Measurements from ENCODE around the gene PLEKHM3.

PLEKHM3 gene, protein sequence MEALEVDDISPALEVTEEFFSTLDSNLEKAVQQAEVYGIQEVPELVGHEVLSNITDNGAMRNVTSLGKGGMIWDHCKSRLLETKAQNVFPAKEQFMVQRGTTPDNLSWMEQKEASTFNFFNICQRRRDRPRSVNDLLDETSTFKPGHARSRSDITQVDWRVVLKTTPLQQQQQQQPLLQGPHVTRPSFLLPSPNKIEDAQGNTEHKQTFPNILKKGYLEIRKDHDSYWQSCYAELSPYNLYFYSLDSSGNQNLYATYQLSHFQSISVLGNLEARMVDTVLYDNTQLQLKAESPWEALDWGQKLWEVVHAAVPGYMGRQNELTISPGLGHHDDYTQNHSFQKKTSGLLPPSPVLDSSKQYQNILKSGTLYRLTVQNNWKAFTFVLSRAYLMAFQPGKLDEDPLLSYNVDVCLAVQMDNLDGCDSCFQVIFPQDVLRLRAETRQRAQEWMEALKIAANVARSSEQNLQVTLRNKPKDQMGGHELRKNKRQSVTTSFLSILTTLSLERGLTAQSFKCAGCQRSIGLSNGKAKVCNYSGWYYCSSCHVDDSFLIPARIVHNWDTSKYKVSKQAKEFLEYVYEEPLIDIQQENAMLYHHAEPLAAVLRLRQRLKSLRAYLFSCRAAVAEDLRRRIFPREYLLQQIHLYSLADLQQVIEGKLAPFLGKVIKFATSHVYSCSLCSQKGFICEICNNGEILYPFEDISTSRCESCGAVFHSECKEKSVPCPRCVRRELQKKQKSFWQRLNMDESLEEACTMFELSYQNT

DNA sequence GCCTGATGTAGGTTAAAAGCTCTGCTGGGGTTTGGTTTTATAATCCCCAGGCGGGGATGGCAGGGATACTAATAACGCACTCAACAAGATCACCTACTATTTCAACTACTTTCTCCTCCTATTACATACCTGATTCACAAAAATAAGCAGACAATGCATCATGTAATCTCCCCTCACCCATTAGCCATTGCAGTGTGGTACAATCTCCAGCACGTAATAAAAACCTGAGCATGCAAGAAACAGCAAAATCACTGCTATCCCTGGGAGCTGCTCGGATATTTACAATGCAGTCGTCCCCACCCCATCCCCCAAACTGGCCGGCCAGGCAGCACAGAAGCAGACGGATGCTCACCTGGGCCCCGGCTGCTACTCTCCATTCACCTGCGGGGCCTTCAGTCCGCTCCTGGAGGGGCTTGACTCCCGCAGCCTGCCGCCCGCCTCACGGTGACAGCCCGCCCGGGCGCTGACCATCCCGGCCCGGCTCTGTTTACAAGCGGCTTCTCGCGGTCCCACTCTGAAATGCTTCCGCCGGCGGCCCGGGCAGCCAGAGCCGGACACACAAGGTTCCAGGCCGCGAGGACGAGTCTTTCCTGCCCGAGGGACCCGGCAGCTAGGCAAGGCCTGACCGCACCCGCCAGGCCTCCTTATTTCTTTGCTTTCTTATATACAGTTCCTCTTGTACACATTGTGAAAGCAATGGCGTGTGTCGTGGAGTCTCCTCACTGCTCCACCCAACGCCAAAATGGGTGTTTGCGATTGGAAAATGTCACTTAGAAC lies at the start of gene PLEKHM3:
Gene PLEKHM3 (minus strand): TSS at position 491 of the 777 bp plus-strand sequence. CDS start 23,888 bp downstream, outside the sequence.
- Histone ChIP-seq H3K4me3 (peak within 1 kb of the TSS; percentile 76), H3K27me3 (no peaks in the 10 kb centered on the region), H3K36me3 (no peaks in the 10 kb centered on the region), H4K20me1 (no peaks in the 10 kb centered on the region), H3K9ac (peak within 1 kb of the TSS; percentile 86), H3K4me1 (peaks cover 18% of the 10 kb centered on the region), H3K4me2 (peak within 1 kb of the TSS; percentile 85), H3K27ac (peak within 1 kb of the TSS; percentile 81), H3K9me3 (no peaks in the 10 kb centered on the region)
- no peak for TF ChIP-seq Cebpa-rat (IDR thresholded peaks at IDR 0.05)

DNA sequence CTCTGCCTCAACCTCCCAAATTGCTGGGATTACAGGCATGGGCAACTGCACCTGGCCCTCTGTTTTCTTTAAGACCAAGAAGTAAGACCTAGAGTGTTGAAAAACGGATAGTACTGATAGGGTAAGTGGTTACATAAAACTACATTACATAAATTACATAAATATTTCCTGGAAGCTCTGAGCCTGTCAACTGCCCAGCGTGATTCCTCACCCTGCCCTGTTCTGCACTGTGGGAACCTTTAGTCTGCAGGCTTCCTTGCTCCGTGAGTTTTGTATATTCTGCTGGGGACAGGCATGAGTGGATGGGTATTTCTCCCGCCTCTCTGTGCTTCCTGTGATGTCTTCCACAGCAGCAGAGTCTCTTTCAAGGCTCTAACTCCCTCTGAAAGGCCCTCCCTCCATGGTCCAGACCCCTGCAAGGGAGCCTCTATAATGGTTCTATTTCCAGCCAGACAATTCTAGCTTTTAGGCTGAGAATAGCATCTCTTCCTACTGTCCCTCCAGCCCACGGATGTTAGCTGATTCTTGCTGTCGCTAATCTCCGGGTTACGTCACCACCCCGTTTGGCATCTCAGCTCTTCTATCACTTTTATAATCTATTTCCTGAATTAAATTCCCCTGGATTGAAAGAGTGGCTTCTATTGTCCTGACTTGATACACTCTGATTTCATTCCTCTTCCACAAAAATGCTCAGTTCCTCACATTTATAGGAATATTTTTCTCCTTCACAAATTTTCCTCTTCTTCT lies 49.5 kb upstream of the PLEKHM3 start:
- H3K9ac ChIP-seq: no peak overlapping the region
- H3K27me3 ChIP-seq: no peaks in the 10 kb centered on the region
- H3K36me3 ChIP-seq: no peaks in the 10 kb centered on the region
- no peak overlapping the region for H3K4me3 ChIP-seq
- H3K4me1 ChIP-seq: peaks cover 13% of the 10 kb centered on the region
- TF ChIP-seq Cebpa-rat (IDR thresholded peaks at IDR 0.05): no peak
- H3K9me3 ChIP-seq: peaks cover 11% of the 10 kb centered on the region; the same call in 1 of the 2 replicates
- H3K27ac ChIP-seq: no peak overlapping the region
- no peaks in the 10 kb centered on the region for H4K20me1 ChIP-seq
- no peak overlapping the region for H3K4me2 ChIP-seq

GRCh38 chr2:208072250-208072892 lies 47.0 kb upstream of the PLEKHM3 start:
- H3K9ac ChIP-seq: no peak overlapping the region
- H3K27me3 ChIP-seq: no peaks in the 10 kb centered on the region
- no peak overlapping the region for H3K27ac ChIP-seq
- peaks cover 8% of the 10 kb centered on the region for H3K4me1 ChIP-seq
- H4K20me1 ChIP-seq: no peaks in the 10 kb centered on the region
- H3K9me3 ChIP-seq: no peaks in the 10 kb centered on the region
- no peak for TF ChIP-seq Cebpa-rat (IDR thresholded peaks at IDR 0.05)
- no peaks in the 10 kb centered on the region for H3K36me3 ChIP-seq
- H3K4me3 ChIP-seq: no peak overlapping the region
- H3K4me2 ChIP-seq: no peak overlapping the region

GRCh38 chr2:208069186-208069585 lies 43.9 kb upstream of the PLEKHM3 start:
- Histone ChIP-seq H3K4me1 (no peaks in the 10 kb centered on the region), H3K4me3 (no peak overlapping the region), H3K9me3 (no peaks in the 10 kb centered on the region), H4K20me1 (no peaks in the 10 kb centered on the region), H3K27ac (no peak overlapping the region), H3K4me2 (no peak overlapping the region), H3K9ac (no peak overlapping the region), H3K36me3 (no peaks in the 10 kb centered on the region), H3K27me3 (no peaks in the 10 kb centered on the region)
- no peak for TF ChIP-seq Cebpa-rat (IDR thresholded peaks at IDR 0.05)

DNA sequence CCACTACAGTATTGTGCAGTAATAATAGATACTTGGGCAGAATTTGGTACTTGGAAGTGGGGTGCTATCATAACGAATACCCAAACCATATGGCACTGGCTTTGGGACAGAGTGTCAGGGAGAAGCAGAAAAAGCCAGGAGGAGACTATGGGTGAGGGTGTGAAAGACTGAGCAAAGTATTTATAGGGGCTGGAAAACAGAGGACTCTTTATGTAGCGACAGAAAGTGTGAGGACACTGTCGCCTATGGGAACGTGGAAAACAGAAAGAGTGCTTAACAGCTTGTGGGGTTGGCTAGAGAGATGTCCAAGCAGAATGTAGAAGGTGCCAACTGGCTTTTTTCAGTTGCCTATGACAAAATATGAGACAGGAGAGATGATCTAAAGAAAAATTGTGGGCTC lies 40.7 kb upstream of the PLEKHM3 start:
- no peak overlapping the region for H3K27ac ChIP-seq
- no peak overlapping the region for H3K4me3 ChIP-seq
- no peaks in the 10 kb centered on the region for H3K9me3 ChIP-seq
- H3K36me3 ChIP-seq: no peaks in the 10 kb centered on the region
- no peaks in the 10 kb centered on the region for H3K27me3 ChIP-seq
- no peak overlapping the region for H3K9ac ChIP-seq
- no peaks in the 10 kb centered on the region for H3K4me1 ChIP-seq
- no peaks in the 10 kb centered on the region for H4K20me1 ChIP-seq
- no peak for TF ChIP-seq Cebpa-rat (IDR thresholded peaks at IDR 0.05)
- H3K4me2 ChIP-seq: no peak overlapping the region

DNA sequence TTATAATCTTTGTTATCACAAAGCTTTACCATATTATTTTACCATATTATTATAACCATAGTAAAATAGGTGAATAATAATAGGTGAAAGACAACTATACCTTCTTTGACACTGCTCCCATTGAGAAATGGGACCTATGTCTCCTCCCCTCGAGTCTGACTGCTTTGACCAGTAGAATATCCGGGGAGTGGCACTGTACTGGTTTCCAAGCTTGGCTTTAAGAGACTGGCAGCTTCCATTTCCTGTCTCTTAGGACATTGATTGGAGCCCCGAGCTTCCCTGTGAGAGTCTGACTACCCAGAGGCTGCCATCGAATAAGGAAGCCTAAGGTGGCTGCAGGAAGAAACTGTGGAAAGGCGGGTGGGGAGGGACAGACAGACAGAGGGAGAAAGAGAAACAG lies 40.1 kb upstream of the PLEKHM3 start:
- H3K4me2 ChIP-seq: no peak overlapping the region
- H3K27me3 ChIP-seq: no peaks in the 10 kb centered on the region
- no peaks in the 10 kb centered on the region for H4K20me1 ChIP-seq
- H3K36me3 ChIP-seq: no peaks in the 10 kb centered on the region
- H3K4me1 ChIP-seq: no peaks in the 10 kb centered on the region
- TF ChIP-seq Cebpa-rat (IDR thresholded peaks at IDR 0.05): no peak
- H3K9ac ChIP-seq: no peak overlapping the region
- H3K27ac ChIP-seq: no peak overlapping the region
- H3K4me3 ChIP-seq: no peak overlapping the region
- no peaks in the 10 kb centered on the region for H3K9me3 ChIP-seq

- no peaks in the 10 kb centered on the region for H3K9me3 ChIP-seq
- no peak for TF ChIP-seq Cebpa-rat (IDR thresholded peaks at IDR 0.05)
- H4K20me1 ChIP-seq: no peaks in the 10 kb centered on the region
- no peaks in the 10 kb centered on the region for H3K27me3 ChIP-seq
- H3K27ac ChIP-seq: no peak overlapping the region
- no peaks in the 10 kb centered on the region for H3K36me3 ChIP-seq
- H3K4me1 ChIP-seq: no peaks in the 10 kb centered on the region
- no peak overlapping the region for H3K4me2 ChIP-seq
- H3K4me3 ChIP-seq: no peak overlapping the region
- no peak overlapping the region for H3K9ac ChIP-seq
Observed at GRCh38 chr2:208064220-208064961, 39.1 kb upstream of the PLEKHM3 start.

DNA sequence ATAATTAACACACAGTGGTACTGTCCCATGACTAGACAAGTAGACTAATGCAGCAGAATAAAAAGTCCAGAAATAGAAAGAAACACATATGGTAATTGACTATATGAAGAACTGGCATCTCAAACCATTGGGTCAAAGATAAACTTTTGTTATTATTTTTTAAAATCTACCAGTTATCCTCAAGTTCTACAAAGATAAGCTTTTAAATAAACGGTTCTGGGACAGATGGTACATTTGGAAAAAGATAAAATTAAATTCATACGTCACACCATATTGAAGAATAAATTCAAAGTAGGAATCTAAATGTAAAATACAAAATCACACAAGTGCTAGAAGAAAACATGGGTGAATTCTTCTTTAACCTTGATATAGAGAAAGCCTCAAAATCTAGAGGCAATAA lies 37.6 kb upstream of the PLEKHM3 start:
- no peak for TF ChIP-seq Cebpa-rat (IDR thresholded peaks at IDR 0.05)
- no peak overlapping the region for H3K4me2 ChIP-seq
- H3K4me1 ChIP-seq: no peaks in the 10 kb centered on the region
- no peaks in the 10 kb centered on the region for H3K9me3 ChIP-seq
- H4K20me1 ChIP-seq: no peaks in the 10 kb centered on the region
- H3K27ac ChIP-seq: no peak overlapping the region
- no peaks in the 10 kb centered on the region for H3K27me3 ChIP-seq
- no peak overlapping the region for H3K9ac ChIP-seq
- no peaks in the 10 kb centered on the region for H3K36me3 ChIP-seq
- no peak overlapping the region for H3K4me3 ChIP-seq

Measured in BLaER1 (cell line).